Measurements from ENCODE around the gene LY6G5C.

The LY6G5C gene

DNA sequence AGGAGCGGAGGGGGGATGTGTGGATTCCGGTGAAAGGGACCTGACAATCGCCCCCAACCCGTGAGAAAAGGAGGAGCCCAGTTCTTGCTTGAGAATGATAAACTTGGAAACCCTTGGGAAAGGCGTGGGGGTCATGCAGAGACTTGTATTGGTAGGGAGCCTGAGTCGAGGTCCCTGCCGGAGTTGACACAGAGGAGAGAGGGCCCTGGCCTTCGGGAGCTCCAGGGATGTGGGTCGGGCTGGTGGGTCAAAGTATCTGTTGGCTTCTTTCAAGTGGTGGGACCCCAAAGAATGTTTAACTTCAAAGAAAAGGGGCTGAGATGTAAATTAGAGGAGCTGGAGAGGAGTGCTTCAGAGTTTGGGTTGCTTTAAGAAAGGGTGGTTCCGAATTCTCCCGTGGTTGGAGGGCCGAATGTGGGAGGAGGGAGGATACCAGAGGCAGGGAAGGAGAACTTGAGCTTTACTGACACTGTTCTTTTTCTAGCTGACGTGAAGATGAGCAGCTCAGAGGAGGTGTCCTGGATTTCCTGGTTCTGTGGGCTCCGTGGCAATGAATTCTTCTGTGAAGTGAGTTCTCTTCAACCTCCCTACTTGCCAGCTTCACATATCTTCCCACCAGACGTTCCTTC is 14.4 kb downstream of the LY6G5C start:
- H3K4me3 Mint-ChIP-seq, result peak overlapping the region; percentile 93 to 97
- H3K27ac Mint-ChIP-seq, result peak overlapping the region; percentile 94 to 98
- DNase-seq, result no peak
- H3K4me1 Mint-ChIP-seq (ENCODE audit: low read depth in 2 of 2), result peaks cover 33 to 46% of the 10 kb centered on the region in 2 donors
- H3K9me3 Mint-ChIP-seq, result no peaks in the 10 kb centered on the region
- ATAC-seq (replicated peaks), result no peak
- H3K36me3 Mint-ChIP-seq (ENCODE audit: insufficient read depth), result peaks cover 63% of the 10 kb centered on the region
- H3K27me3 Mint-ChIP-seq, result no peaks in the 10 kb centered on the region

GRCh38 chr6:31665501-31666336 is 15.1 kb downstream of the LY6G5C start, which contains the start of gene CSNK2B:
Gene CSNK2B, plus strand, starts transcription at chr6:31666080. Its CDS starts 752 bp downstream, at chr6:31666832.
- ATAC-seq (replicated peaks) (peak; percentile 84), DNase-seq (peak; percentile 96 to 97 (median 97))
- peak within 1 kb of the TSS; percentile 93 to 97 for H3K4me3 Mint-ChIP-seq
- H3K9me3 Mint-ChIP-seq, result no peaks in the 10 kb centered on the region
- H3K4me1 Mint-ChIP-seq (ENCODE audit: low read depth in 2 of 2), result peaks cover 39 to 51% of the 10 kb centered on the region in 2 donors
- peaks cover 61% of the 10 kb centered on the region for H3K36me3 Mint-ChIP-seq (ENCODE audit: insufficient read depth)
- H3K27ac Mint-ChIP-seq, result peak within 1 kb of the TSS; percentile 94 to 98
- H3K27me3 Mint-ChIP-seq, result no peaks in the 10 kb centered on the region

DNA sequence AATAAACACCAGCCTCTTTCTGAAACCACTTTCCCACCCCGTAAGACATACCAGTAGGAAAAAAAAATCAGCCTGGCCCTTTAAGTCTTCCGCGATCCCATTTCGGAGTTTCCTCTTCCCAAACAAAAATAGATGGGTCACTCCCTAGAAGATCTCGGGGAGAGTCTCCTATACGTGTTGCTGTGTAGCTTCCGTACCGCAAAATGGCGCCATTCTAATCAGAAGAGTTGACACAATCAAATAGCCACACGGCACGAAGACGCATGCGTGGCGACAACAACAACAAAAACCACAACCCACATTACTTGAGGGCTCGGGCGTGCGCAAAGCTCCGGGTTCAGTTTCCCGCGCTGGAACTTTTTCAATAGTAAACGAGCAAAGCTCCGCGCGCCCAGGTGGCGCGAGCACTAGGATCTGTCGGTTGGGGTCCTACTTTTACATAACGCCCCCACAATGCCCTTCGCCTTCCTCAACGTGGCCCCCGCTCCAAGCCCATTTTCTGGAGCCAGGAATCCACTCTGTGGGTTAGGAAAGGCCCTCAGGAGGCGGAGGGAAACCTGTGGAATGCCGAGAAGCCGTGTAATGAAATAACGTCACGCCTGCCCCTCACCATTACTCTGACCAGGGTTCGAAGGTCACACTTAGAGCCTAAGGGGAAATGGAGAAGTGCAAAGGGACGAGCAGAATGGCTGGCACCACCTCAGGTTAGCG is 15.9 kb downstream of the LY6G5C start, which contains the start of gene GPANK1:
Gene GPANK1, minus strand, starts transcription at position 208 of the 711 bp plus-strand sequence. CDS start 519 bp downstream, outside the sequence.
- Mint-ChIP-seq H3K27me3 (no peaks in the 10 kb centered on the region), H3K36me3 (ENCODE audit: insufficient read depth) (peaks cover 60% of the 10 kb centered on the region), H3K27ac (peak within 1 kb of the TSS; percentile 94 to 98), H3K4me1 (ENCODE audit: low read depth in 2 of 2) (peaks cover 43 to 55% of the 10 kb centered on the region in 2 donors), H3K9me3 (no peaks in the 10 kb centered on the region), H3K4me3 (peak within 1 kb of the TSS; percentile 93 to 97)
- peak; percentile 45 for ATAC-seq (replicated peaks)
- peak; percentile 82 to 89 (median 86) for DNase-seq

DNA sequence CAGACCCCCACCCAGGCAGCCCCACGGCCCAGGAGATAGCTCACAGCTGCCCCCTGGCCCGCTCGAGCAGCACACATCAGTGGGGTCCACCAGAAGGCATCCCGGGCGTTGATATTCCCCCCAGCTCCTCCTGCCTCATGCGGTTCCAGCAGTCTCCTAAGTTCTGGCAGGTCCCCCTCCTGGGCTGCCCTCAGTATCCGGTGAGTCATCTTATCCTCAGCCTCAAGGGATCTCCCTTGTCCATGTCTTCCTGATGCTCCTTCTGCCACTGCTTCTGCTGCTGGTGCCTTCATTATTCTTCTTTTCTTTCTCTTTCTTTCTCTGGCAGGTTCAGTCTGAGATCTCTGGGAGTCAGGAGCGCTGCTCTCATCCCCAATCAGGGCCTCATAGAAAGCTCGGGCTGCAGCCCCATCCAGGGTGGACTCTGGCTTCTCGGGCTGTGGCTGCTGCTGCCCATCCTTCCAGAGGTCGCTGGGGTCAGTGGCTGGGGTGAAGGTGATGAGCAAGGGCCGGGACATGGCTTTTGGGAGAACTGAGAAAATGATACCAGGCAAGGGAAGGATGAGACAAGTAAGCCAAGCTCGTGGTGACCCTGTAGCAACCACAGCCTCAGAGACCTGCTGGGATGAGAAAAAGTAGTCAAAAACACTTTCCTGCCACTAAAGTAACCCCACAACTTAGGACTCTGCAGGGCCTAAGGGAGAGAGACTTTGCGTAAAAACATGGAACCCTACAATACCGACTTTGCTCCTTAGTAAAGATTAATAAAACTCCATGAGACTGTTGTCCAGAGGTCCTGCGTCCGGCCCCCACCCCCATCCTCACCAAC is 16.7 kb downstream of the LY6G5C start:
- ATAC-seq (replicated peaks) (no peak), DNase-seq (no peak)
- Mint-ChIP-seq H3K4me1 (ENCODE audit: low read depth in 2 of 2) (peaks cover 51 to 62% of the 10 kb centered on the region in 2 donors), H3K36me3 (ENCODE audit: insufficient read depth) (peaks cover 56% of the 10 kb centered on the region), H3K27ac (peak overlapping the region; percentile 94 to 98), H3K9me3 (no peaks in the 10 kb centered on the region), H3K27me3 (no peaks in the 10 kb centered on the region), H3K4me3 (peak overlapping the region; percentile 93 to 97)

DNA sequence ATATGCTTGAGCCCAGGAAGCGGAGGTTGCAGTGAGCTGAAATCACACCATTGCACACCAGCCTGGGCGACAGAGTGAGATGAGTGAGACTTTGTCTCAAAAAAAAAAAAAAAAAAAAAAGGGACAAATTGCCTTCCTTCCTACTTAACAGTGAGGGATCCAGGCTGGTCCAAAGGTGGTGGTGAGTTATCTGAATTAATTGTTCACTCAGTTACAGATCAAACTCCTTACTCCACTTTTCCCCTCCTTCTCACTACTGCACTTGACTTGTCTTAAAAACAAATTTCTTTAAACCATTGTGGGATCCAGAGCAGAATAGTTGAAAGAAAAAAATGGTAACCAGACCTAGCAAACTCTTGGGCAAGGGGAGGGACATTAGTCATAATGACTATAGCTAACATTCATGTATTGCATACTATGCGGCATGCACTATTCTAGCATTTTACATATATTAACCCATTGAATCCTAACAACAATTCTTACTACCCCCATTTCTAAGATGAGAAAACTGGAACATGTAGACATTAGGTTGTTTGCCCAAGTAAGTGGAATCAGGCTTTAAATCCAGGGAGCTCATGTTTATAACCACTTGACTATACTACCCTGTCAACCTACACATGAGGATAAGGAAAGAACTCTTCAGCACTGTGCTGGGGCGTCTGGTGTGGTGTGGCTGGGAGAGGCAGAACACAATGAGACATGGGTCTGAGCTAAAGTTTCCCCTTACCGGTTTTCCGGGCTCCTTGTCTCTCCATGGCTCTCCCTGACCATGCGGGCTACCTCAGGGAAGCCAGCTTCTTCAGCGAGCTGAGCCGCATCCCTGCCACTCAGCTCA is 17.5 kb downstream of the LY6G5C start:
- H3K4me3 Mint-ChIP-seq, result peak overlapping the region; percentile 93 to 97
- peaks cover 59 to 69% of the 10 kb centered on the region in 2 donors for H3K4me1 Mint-ChIP-seq (ENCODE audit: low read depth in 2 of 2)
- ATAC-seq (replicated peaks) (no peak), DNase-seq (no peak)
- H3K36me3 Mint-ChIP-seq (ENCODE audit: insufficient read depth), result peaks cover 48% of the 10 kb centered on the region
- H3K9me3 Mint-ChIP-seq, result no peaks in the 10 kb centered on the region
- H3K27me3 Mint-ChIP-seq, result no peaks in the 10 kb centered on the region
- peak overlapping the region; percentile 94 to 98 for H3K27ac Mint-ChIP-seq

DNA sequence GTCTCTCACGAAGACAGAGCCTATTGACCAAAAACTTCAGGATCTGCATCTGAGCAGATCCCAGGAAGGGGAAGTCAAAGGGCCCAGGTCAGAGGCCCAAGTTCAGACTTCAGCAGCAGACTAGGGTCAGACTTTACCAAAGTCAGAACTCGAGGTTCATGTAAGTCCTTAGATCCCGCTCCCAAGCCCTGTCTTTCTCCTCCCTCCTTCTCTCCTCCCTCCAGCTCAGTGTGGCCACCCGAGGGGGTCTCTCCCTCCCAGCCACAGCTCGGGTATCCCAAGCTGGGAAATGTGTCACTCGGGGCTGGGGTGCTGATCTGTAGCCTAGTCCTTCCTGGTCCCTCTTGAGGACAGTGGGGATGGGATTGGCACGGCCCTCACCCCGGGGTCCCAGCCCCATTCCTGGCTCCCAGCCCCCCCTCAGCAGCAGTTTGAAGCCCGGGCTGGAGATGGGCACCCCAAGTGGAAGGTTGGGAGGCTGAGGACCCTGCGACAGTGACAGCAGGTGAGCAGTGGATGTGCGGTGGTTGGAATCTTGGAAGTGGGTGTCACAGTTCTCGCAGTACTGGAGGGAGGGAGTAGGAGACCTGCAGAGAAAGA is 18.6 kb downstream of the LY6G5C start:
- peaks cover 67 to 71% of the 10 kb centered on the region in 2 donors for H3K4me1 Mint-ChIP-seq (ENCODE audit: low read depth in 2 of 2)
- H3K36me3 Mint-ChIP-seq (ENCODE audit: insufficient read depth), result peaks cover 41% of the 10 kb centered on the region
- no peaks in the 10 kb centered on the region for H3K9me3 Mint-ChIP-seq
- H3K27ac Mint-ChIP-seq, result peak overlapping the region in 1 of 2 donors; percentile 77
- no peaks in the 10 kb centered on the region for H3K27me3 Mint-ChIP-seq
- ATAC-seq (replicated peaks), result no peak
- no peak for DNase-seq
- peak overlapping the region; percentile 62 to 97 for H3K4me3 Mint-ChIP-seq

DNA sequence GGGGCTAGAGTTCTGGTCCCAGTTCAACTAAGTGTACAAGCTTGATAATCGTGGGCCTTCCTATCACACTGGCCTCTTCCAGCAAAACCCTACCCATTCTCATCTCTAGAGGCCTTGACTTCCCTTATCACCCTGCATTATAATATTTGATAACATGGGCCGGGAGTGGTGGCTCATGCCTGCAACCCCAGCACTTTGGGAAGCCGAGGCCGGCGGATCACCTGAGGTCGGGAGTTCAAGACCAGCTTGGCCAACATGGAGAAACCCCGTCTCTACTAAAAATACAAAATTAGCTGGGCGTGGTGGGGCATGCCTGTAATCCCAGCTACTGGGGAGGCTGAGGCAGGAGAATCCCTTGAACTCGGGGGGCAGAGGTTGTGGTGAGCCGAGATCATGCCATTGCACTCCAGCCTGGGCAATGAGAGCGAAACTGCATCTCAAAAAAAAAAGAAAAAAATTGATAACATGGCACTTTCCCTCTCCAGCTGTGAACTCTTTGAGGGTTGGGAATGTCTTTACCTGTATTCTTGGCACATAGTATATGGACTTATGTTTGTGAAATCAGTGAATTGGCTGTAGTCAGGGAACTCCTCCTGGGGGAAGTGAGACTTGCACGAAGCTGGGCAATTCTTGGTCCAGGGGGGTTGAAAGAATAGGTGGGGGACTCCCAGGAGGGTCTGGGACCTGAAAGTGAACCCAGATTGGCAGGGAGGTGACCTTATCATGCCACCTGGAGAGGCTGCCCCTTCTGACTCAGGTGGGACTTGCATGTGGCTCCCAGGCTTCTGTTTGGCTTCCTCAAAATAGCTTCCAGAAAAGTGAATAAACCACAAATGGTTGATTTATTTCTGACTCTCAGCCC is 19.4 kb downstream of the LY6G5C start:
- Mint-ChIP-seq H3K27me3 (no peaks in the 10 kb centered on the region), H3K4me1 (ENCODE audit: low read depth in 2 of 2) (peaks cover 62 to 65% of the 10 kb centered on the region in 2 donors), H3K27ac (peak overlapping the region; percentile 86 to 88), H3K9me3 (no peaks in the 10 kb centered on the region), H3K4me3 (peak overlapping the region; percentile 87 to 97), H3K36me3 (ENCODE audit: insufficient read depth) (peaks cover 38% of the 10 kb centered on the region)
- DNase-seq, result no peak
- ATAC-seq (replicated peaks), result no peak

DNA sequence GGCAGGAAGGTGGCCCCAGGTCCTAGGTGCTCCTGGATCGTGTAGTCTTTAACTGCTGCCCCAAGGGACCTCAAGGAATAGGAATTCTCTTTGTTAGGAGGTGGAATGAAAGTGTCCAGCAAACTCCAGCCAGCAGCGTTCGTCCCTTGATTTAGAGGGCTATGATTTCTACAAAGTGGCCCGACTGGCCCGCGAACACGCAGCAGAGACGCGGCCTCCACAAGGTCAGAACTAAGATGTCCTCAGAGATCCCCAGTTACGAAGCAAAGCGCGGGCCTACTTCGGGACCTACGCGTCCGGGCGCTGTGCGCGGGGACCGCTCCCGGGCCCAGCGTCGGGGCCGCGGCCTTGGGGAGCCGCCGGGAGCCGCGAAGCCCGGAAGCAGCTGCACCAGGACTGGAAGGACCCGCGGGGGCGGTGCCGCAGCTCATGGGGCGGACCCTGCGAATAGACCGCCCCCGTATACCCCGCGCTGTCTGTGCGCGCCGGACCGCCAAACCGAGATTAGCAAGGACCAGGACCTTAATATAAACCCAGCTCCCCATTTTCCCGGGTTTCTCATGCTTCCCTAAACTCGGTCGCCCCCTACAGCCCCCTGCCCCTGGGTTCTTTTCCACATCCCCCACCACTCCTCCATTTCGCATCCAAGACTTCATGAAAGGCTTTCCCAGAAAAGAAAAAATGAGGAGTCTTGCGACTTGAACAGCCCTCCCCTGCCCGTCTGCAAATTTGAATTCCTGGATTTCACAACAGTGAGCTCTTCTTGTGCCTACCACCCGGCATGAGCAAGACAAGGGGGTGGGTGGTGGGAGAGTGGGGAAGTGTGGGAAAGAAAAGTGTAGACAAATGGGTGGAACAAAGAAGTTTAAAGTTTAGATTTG is 20.2 kb downstream of the LY6G5C start, which contains the start of gene C6orf47:
Gene C6orf47, minus strand, starts transcription at position 398 of the 881 bp plus-strand sequence. CDS start 831 bp downstream, outside the sequence.
- ATAC-seq (replicated peaks), result peak; percentile 70
- Mint-ChIP-seq H3K27ac (peak within 1 kb of the TSS; percentile 86 to 88), H3K27me3 (no peaks in the 10 kb centered on the region), H3K36me3 (ENCODE audit: insufficient read depth) (peaks cover 34% of the 10 kb centered on the region), H3K9me3 (no peaks in the 10 kb centered on the region), H3K4me3 (peak within 1 kb of the TSS; percentile 87 to 97), H3K4me1 (ENCODE audit: low read depth in 2 of 2) (peaks cover 60 to 64% of the 10 kb centered on the region in 2 donors)
- peak; percentile 60 to 66 (median 65) for DNase-seq

DNA sequence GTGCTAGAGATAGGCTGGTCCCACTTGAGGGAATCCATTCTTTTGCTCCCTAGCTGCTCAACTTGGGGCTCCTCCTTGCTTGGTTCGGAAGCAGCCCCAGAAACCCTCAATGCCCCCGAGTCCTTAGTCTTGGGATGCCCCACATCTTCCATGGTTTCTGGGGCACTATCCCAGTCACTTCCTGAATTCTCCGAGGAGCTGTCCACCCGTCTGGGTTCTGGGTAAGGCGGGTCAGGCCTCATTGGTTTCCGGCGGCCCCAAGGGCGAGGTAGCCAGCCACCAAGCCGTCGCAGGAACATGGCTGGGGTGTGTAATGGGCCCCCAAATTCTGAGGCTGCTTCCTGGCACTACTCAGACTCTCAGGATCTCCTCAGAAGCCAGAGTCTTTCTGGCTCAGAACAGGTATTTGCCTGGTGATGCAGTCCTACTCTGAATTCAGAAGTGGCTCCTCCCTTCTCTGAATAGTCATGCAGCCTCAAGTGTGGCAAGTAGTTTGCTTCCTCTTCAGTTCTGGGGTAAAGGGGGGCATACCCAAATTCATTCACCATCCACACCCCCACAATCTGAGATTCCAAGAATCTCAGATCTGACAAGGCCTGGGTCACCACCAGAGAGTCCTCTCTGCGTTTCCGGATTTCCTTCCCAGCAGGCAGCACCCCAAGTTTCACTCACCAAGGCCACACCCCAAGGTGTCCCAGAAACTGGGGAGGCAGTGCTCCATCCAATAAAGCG is 21.1 kb downstream of the LY6G5C start:
- ATAC-seq (replicated peaks), result peak; percentile 44
- no peaks in the 10 kb centered on the region for H3K27me3 Mint-ChIP-seq
- H3K9me3 Mint-ChIP-seq, result no peaks in the 10 kb centered on the region
- H3K4me3 Mint-ChIP-seq, result peak overlapping the region; percentile 87 to 97
- peaks cover 29% of the 10 kb centered on the region for H3K36me3 Mint-ChIP-seq (ENCODE audit: insufficient read depth)
- H3K27ac Mint-ChIP-seq, result peak overlapping the region; percentile 86 to 88
- peaks cover 61 to 65% of the 10 kb centered on the region in 2 donors for H3K4me1 Mint-ChIP-seq (ENCODE audit: low read depth in 2 of 2)
- peak in 1 of 3 experiments; percentile 17 for DNase-seq

Data from effector memory CD8-positive, alpha-beta T cell (primary cell).